DMS 273 (cell line): ENCODE measurements around the gene IL20RB.
"Not testable (repeated sequence)": the region's sequence is repeated elsewhere in the genome, so short reads cannot be mapped to it uniquely, and the experiment has no call there.

Source experiments
- DNase-seq: peaks from one replicate; lab custom pipeline; 2025; ENCODE audit not compliant: unreplicated experiment; lab: John Stamatoyannopoulos, UW

IL20RB gene

DNA sequence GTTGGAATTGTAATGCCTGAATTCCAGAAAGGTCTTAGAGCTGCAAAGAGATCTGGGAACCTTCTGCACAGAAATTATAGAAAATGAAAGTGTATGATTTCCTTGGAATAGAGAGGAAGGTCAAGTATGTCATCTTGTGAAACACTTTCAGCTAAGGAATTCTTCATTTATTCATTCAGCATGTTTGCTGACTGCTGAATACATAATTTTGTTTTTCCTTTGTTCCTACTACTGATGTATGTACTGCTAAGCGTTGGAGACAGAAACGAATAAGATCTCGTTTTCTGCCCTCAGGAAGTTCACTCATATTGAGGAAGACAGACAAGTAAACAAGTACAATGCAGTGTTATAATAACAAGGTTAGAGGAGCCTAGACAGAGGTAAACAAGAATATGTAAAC is 14.3 kb upstream of the IL20RB start:
- DNase-seq, result no peak

DNA sequence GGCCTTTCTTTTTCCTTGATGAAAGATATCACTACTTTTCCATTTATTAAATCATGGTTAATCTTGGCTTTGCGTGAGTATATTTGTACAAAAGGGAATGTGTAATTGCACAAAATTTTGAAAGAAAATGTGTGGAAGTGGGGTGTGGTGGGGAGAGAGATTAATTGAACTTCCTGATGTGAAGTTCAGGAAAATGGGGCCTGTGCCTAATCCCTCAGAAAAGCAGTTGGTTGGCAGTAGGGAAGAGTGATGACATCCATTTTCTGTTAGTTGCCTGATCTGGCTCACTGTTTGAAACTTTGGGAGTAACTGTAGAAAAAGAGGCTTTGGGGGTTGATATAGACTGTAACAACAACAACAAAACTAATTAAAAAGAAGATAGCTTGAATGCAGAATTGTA is 10.8 kb upstream of the IL20RB start:
- no peak for DNase-seq

DNA sequence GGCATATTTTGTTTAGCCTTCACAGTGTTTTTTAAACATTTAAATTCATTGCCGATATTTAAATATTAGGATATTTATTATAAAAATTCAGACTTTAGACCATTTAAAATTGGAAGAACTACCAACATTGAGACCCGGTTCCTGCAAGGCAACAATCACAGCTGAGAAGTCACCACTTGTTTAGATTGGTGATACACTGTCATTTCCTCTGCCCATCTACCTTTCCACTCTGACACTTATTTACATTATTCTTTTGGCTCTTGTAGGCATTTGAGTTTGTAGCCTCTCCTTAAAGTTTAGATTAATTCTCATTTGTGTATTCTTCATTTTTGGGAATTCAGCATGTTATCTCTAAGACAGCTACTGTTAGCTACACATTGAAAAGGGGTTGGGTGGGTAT is 10.3 kb upstream of the IL20RB start:
- no peak for DNase-seq

DNA sequence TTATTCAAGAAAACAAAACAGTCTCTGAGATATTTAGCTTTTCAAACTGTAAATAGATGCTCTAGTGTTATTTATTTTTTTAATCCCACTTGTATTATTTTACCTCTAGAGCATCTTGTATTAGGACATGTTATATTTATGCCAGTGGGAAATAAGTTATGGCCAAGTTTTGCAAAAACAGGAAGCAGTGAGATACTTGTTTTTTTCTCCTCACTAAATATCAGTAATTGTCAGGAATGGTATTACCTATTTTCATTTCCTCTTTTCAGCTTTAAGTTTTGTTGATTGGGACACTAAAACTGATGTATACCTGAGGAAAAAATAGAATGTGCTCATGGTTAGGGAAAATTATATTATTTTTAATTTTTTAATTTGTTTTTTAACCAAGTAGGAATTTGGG is 8.6 kb upstream of the IL20RB start:
- DNase-seq, result no peak

DNA sequence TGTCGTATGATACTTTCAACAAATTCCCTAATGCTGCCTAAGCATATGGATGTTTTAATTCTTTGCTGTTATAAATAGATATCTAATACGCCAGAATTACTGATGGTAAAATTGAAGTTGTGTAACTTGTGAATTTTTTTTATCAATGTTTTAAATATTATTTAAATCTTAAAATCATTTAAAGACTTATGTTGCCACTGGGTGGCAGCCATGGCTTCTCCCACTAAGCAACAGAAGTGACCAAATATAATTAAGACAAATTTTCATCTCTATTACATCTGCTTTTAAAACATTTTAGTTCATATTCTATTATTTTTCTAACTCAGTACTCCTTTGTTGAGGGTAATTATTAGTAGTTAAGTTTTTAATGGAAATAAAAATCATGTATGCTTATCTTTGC is 8.1 kb upstream of the IL20RB start:
- DNase-seq, result peak; percentile 19

DNA sequence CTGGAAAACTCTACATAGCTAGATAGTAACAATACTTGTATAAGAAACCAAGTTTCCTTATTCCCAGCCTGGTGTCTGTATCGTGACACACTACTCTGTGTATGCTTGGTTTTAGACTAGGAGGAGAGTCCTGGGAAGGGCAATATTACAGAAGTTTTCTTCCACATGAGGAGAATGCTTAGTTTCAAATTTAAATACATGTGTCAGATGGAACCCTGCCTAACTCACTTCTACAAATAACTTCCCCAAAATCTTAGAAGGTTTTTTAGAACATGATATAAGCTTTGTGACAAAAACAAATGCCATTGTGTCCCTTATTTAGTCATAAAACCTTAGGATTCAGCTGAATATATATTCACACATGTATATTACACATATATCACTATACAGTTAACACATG is 7.2 kb upstream of the IL20RB start:
- no peak for DNase-seq

DNA sequence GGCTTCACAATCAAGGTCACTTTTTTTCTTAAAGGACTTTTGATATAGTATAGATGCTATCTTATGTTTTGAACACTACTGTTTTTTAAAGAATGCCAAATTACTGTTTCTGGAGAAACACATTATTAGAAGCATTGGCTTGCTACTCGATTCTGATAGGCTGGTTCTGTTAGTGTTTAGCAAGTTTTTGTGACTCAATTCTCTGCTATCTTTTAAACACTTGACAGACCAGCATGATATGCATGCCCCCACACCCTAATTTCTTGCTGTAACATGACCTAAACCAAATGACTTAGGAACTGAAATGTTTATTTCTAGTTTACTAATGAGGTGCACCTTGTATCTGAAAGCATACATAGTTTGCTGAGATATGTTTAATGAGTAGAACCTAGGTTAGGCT is 5.5 kb upstream of the IL20RB start:
- DNase-seq, result no peak

DNA sequence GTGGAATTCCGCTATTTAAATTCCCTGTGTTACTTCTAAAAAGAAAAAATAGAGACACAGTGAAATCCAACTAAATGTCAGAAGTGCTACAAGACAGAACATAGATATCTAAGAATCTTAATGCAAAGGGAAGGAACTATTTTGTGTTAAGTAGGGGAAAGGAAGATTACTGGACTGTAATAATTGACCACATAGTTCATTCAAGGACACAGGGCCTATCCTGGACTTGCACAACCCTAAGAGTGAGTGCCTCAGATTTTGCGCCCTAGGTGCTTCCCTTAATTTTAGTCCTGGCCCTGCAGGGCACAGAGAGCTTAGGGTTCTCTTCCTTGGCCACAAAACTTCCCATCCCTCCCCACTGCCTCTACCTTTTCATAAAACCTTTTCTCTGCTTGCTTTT is 3.5 kb upstream of the IL20RB start:
- no peak for DNase-seq

DNA sequence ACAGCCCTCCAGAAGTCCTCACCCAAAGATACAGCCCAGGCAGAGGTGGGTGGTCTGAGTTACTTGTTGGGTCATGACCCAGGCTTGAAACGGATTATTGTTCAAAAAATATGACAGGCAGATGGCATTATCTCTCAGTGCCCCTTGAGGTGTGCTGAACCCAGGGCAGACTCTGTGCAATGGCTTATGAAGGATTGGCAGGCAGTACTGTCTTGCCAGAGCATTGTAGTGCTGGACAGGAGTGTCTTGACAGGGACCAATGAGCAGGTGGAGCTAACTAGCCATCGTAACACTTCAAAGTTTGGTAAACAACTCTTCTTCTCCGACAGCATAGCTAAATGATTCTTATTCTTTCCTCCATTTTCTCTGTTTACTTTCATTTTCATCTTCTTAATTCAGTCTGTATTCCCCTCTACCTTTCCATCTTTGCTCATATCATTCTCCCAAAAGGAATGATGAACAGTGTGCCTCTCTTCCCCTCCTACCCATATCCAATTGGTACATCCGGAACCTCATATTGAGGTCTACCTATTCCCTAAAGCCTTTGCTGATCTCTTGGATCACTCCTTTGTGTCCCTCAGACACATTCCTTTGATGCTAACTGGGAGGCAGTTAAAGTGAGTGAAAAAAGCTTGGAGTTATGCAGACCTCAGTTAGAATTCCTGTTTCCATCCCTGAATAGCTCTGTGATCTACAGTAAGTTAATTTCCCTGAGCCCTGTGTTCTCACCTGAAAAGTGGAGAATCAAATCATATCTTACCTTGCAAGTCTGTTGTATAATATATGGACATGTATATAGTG is 2.6 kb upstream of the IL20RB start:
- DNase-seq, result no peak

DNA sequence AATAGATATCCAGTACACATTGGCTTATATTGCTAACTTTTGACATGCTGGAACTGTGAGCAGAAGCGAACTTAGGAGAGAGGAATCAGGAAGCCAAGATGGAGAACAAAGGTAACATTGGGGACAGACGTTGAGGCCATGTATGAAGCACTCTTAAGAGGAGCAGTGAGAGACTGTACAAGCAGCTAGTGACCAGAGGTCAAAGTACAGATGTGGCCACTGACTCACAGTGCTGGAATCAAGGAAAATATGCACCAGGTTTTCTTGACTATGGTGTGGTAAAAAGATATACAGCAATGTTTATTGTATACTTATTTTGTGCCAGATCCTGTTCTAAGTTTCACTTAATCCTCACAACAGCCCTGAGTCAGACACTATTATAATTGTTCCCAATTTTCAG is 2.0 kb upstream of the IL20RB start:
- no peak for DNase-seq

DNA sequence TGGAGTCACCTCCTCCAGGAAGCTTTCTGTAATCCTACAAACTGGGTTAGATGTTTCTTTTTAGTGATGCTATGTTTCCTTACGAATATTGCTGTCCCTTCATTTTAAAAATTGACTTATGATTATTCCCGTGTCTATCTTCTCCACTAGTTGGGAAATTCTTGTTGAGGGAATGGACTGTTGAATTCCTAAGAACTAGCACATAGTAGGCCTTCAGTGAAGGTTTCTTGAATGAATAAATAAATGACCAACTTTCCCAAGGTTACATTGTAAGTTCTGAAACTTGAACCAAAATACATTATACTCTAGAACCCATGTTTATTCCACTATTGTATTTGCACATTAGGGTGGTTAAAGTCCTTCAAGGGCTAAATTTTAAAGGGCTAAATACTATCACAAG is 812 bp upstream of the IL20RB start:
- DNase-seq, result no peak

DNA sequence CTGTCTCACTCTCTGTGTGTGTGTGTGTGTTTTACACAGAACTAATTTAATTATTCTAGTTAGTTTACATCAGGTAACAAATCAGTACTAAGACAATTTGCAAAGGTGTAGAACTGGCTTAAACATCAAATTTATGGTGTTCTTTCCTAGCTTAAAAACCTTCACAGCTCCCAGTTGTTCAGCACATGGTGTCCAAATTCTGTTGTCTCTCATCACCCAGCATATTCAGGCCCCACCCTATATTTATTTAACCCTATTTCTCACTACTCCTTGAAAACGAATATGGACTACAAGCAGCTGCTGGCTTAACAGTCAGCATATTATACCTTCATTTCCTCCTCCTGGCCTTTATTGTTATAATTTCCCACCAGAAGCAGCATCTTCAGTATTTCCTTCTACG is 1.2 kb downstream of the IL20RB start:
- no peak for DNase-seq

DNA sequence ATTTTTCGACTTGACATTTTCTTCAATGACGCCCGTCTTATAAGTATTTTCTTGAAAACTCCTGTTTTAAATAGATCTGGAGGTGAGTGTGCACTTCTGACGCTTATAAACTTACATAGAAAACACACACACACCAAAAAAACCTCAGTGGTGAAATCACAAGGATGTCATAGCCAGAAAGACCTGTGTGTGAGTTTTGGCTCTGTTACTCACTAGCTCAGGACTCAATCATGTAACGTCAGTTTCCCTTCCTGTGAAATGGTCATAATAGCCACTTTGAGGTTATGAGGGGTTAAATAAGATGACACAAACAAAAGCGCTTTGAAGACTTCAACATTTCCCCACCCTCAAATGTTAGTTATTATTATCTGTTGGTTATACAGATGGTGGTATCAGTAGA is 1.8 kb downstream of the IL20RB start:
- no peak for DNase-seq

DNA sequence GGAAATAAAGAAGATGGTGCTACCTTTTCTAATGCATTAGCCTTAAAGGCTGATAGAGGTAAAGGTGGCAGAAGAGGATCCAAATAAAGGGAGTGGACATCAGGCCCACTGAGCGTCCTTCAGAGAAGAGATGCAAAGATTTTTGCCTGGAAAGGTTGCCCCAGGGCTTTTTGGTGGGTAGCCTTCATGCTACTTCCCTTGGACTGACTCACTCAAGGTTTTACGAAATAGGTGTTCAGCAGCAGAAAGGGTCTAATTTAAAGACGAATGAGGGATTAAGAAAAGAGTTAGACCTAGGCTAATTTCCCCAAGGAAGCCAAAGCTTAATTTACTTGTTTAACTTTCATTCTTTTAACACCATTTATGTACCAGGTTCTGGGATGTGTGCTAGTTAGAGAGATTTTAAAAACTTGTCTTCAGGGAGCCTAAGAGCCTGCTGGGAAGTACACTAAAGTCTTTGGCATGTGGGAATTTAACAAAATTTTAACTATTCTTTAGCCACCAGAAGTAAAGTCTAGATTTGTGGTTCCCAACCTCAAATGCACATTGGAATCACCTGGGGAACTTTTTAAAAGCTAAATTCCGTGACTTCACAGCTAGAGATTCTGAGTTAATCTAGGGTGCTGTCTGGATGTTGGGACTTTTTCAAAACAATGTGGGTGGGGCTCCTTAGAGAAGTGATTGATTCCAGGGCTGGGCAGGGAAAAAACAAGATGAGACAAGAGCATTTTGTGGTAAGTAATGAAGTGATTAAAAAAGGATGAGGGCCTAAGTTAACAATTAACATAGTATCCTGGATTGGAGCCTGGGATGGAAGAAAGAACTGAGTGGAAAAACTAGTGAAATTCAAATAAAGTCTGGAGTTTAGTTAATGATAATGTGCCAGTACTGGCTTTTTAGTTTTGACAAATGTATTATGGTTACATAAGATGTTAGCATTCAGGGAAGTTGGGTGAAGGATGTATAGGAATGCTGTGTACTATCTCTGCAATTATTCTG is 3.4 kb downstream of the IL20RB start:
- no peak for DNase-seq

DNA sequence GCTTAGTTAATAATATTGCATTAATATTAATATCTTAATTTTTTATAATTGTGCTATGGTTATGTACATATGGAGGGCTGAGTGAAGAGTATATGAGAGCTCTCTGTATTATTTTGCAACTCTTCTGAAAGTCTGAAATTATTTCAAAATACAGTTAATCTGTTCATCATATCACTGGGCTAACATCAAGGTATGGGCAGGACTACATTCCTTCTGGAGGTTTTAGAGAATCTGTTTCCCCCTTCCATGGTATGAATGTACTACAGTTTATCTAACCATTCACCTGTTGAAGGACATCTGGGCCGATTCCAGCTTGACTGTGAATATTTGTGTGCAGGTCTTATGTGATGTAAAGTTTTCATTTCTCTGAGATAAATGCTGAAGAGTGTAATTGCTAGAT is 5.1 kb downstream of the IL20RB start:
- DNase-seq, result no peak

DNA sequence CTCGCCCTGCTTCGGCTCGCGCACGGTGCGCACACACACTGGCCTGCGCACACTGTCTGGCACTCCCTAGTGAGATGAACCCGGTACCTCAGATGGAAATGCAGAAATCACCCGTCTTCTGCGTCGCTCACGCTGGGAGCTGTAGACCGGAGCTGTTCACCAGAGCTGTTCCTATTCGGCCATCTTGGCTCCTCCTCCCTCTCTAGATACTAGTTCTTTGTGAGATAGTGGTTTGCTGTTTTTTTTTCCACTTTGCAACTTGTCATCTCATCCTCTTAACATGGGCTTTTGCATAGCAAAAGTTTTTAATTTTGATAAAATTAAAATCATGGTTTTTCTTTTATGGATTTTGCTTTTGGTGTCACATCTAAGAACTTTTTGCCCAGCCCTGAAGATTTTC is 11.8 kb downstream of the IL20RB start:
- not testable (repeated sequence) for DNase-seq

DNA sequence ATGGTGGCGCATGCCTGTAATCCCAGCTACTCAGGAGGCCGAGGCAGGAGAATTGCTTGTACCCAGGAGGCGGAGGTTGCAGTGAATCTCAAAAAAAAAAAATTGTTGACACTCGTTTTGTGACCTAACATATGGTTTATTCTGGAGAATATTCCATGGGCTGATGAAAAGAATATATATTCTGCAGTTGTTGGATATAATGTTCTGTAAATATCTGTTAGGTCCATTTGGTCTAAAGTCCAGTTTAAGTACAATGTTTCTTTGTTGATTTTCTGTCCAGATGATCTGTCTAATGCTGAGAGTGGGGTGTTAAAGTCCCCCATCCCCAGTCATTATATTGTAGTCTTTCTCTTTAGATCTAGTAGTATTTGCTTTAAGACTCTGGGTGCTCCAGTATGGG is 15.6 kb downstream of the IL20RB start:
- DNase-seq, result no peak

DNA sequence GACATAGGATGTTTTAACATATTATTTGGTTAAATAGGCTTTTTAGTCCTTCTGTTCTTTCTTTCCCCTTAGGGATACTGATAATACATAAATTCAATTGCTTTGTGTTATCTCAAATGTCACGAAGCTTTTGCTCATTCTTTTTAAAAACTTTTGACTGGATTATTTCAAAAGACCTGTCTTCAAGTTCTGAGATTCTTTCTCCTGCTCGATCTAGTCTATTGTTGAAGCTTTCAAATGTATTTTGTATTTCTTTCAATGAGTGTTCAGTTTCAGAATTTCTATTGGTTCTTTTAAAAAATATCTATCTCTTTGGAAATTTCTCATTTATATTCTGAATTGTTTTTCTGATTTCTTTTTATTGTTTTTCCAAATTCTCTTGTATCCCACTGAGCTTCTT is 16.9 kb downstream of the IL20RB start:
- no peak for DNase-seq

DNA sequence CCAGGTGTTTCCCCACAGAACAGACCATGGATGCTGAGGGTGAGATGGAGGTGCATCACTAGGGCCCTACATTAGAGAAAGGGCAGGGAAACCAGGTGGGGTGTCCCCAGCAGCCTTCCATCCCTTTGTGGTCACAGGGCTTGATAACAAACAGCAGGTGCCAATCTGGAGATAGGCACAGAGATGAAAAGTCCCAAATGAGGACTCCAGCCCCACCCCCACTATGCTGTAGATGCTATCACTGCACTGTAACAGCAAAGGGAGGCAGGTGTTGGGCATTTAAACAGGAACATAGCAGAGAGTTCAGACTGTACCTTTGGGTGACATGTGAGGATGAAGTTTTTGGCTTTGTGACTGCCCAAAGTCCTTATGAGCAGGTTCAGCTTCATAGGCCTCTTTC is 21.4 kb downstream of the IL20RB start:
- DNase-seq, result no peak

DNA sequence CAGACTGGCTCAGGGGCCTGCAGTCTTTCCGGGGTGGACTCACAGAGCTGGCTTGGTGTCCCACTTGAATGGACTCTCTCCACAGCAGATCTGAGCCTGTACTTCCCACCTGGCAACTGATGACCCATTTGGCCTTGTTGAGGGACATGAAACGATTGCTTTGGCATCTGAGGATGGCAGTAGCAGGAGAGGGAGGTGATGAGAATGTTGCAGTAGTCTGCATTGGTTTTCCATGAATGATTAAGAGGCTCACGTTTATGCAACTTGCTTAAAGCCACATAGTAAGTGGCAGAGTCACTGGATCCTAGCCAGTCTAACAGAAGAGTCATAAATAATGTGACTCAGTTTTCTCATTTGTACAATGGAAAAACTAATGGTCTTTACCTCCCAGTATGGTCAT is 21.9 kb downstream of the IL20RB start:
- DNase-seq, result peak; percentile 42

DNA sequence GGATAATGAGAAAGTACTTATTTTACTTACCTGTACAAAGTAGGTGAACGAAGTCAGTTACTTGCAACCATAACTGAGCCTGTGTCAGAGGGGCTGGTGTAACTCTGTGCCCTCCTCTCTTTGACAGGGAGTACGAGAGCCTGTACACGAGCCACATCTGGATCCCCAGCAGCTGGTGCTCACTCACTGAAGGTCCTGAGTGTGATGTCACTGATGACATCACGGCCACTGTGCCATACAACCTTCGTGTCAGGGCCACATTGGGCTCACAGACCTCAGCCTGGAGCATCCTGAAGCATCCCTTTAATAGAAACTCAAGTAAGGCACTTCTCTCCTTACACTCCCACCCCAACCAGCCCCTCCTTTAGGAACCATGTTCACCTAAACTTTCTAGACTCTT is 24.2 kb downstream of the IL20RB start:
- DNase-seq, result no peak

DNA sequence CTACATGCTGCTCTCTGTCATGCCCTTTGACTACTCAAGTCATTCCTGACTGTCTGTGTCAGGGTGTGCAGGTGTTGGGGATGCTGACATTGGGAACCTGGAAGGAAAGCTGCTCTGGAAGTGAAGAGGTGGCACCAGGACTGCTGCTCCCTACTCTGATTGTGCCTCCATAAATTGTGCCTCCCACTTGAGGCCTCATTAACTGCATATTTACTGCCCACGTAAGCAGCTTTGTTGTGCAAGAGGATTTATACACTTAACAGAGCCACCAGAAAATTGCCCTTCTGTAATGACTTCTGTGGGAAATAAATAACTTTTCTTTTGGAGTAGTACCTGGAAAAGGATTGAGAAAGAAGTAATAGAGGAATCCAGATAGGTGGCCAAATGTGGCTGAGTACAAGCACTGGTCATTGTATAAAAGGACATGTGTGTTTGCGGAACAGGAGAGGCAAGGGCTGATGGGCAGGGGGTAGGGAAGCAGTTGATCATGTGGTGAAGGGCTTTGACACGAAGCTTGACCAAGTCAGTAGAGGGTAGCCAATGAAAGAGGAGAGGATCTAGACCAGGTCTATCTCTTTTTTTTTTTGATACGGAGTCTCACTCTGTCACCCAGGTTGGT is 24.8 kb downstream of the IL20RB start:
- DNase-seq, result no peak
